KBM-7 (cell line): ENCODE measurements around the gene MYBPHL.
A peak's percentile ranks its signal among the peaks of the same experiment; 100 is the strongest.

Experiments
- DNase-seq: peaks from one replicate; pipeline ENCODE4 v3.0.0-alpha.2; 2015
- in situ Hi-C: fragments of 300-500 bp; cut with MboI; formaldehyde crosslinking; loops from 2 replicates; pipeline ENCODE4 v1.14.3; 2020; ENCODE audit warnings: low sequenced_read_pairs, low pct_unique_long_range_greater_than_20kb, mixed read lengths

MYBPHL gene

GRCh38 chr1:109306832-109307273, at the start of gene MYBPHL:
TSS of gene MYBPHL (minus strand) at chr1:109307011. CDS start at chr1:109306991, 20 bp downstream.
- in situ Hi-C loops: no loop called here

GRCh38 chr1:109356505-109356904, 49.7 kb upstream of the MYBPHL start:
- no peak for DNase-seq
- in situ Hi-C loops: no loop called here

More at GRCh38 chr1:109306832-109307273, at the start of gene MYBPHL:
- peak; percentile 18 for DNase-seq

GRCh38 chr1:109354929-109355328, 48.1 kb upstream of the MYBPHL start:
- in situ Hi-C loops: no loop called here

GRCh38 chr1:109351457-109351856, 44.6 kb upstream of the MYBPHL start:
- in situ Hi-C loops: no loop called here
- no peak for DNase-seq

More at GRCh38 chr1:109354929-109355328, 48.1 kb upstream of the MYBPHL start:
- no peak for DNase-seq

- DNase-seq: no peak
- in situ Hi-C loops: no loop called here
These were observed 43.8 kb upstream of the MYBPHL start for GRCh38 chr1:109350655-109351054.

- DNase-seq: no peak
- in situ Hi-C loops: no loop called here
These were observed 43.4 kb upstream of the MYBPHL start for GRCh38 chr1:109350182-109350581.

GRCh38 chr1:109347511-109347910, 40.7 kb upstream of the MYBPHL start:
- in situ Hi-C loops: no loop called here
- no peak for DNase-seq

GRCh38 chr1:109341944-109342930, 35.4 kb upstream of the MYBPHL start:
- in situ Hi-C loops: no loop called here
- no peak for DNase-seq

GRCh38 chr1:109338608-109339007, 31.8 kb upstream of the MYBPHL start:
- in situ Hi-C loops: no loop called here
- no peak for DNase-seq

GRCh38 chr1:109338091-109338490, 31.3 kb upstream of the MYBPHL start:
- in situ Hi-C loops: no loop called here
- DNase-seq: no peak

GRCh38 chr1:109335091-109335490, 28.3 kb upstream of the MYBPHL start:
- DNase-seq: no peak
- in situ Hi-C loops: no loop called here

- in situ Hi-C loops: no loop called here
- no peak for DNase-seq
These were observed 24.3 kb upstream of the MYBPHL start for GRCh38 chr1:109331113-109331512.

GRCh38 chr1:109327285-109327684, 20.5 kb upstream of the MYBPHL start:
- in situ Hi-C loops: no loop called here
- DNase-seq: no peak

GRCh38 chr1:109322974-109323373, 16.2 kb upstream of the MYBPHL start:
- in situ Hi-C loops: no loop called here
- no peak for DNase-seq

GRCh38 chr1:109319114-109319513, 12.3 kb upstream of the MYBPHL start:
- in situ Hi-C loops: no loop called here
- DNase-seq: no peak

- no peak for DNase-seq
- in situ Hi-C loops: no loop called here
These were observed 9.7 kb upstream of the MYBPHL start for GRCh38 chr1:109316506-109316905.

- in situ Hi-C loops: no loop called here
- no peak for DNase-seq
These were observed 8.5 kb upstream of the MYBPHL start for GRCh38 chr1:109315288-109315687.

- DNase-seq: no peak
- in situ Hi-C loops: no loop called here
These were observed 8.0 kb upstream of the MYBPHL start for GRCh38 chr1:109314795-109315194.

- no peak for DNase-seq
- in situ Hi-C loops: no loop called here
These were observed 6.4 kb upstream of the MYBPHL start for GRCh38 chr1:109312978-109313775.

GRCh38 chr1:109312246-109312645, 5.4 kb upstream of the MYBPHL start:
- no peak for DNase-seq
- in situ Hi-C loops: no loop called here
